Glutamatergic neuron (in vitro differentiated cells): Measurements from ENCODE around the gene E2F3. TPM values are rescaled to one million over a fixed set of nuclear protein-coding genes. Genes with fewer than 3 reads are reported as not detected.

Experiments used
- DNase-seq: peaks from one replicate; pipeline ENCODE4 v3.0.0; 2022
- H3K27ac Mint-ChIP-seq: one replicate; pipeline ENCODE4 v1.8.0; 2020; ENCODE audit warnings: mild to moderate bottlenecking, mixed read lengths, inconsistent platforms; ENCODE audit not compliant: unreplicated experiment
- H3K27me3 Mint-ChIP-seq: one replicate; pipeline ENCODE4 v1.8.0; 2020; ENCODE audit warnings: mild to moderate bottlenecking, moderate library complexity, mixed read lengths, inconsistent platforms; ENCODE audit not compliant: unreplicated experiment
- H3K36me3 Mint-ChIP-seq: one replicate; pipeline ENCODE4 v1.8.0; 2020; ENCODE audit warnings: mild to moderate bottlenecking, mixed read lengths, inconsistent platforms; ENCODE audit not compliant: unreplicated experiment
- H3K4me1 Mint-ChIP-seq: one replicate; pipeline ENCODE4 v1.8.0; 2020; ENCODE audit warnings: mild to moderate bottlenecking, low read depth, mixed read lengths, inconsistent platforms; ENCODE audit not compliant: unreplicated experiment
- H3K4me3 Mint-ChIP-seq: one replicate; pipeline ENCODE4 v1.8.0; 2020; ENCODE audit warnings: mild to moderate bottlenecking, mixed read lengths, inconsistent platforms; ENCODE audit not compliant: unreplicated experiment
- H3K9me3 Mint-ChIP-seq: one replicate; pipeline ENCODE4 v1.8.0; 2020; ENCODE audit warnings: mild to moderate bottlenecking, moderate library complexity, mixed read lengths, inconsistent platforms; ENCODE audit not compliant: unreplicated experiment
- CTCF ChIP-seq: fragments of 200-600 bp; sonication (generic); IDR thresholded peaks from one replicate; pipeline ENCODE4 v1.5.0; 2021; ENCODE audit not compliant: partially characterized antibody, unreplicated experiment
- total RNA-seq: library from RNA; stranded (reverse); fragmentation: NEBNext Ultra II Directional; extraction: Animal tissue kit (Norgen Biotek cat#: 25700); gene quantifications from one replicate; pipeline ENCODE4 v1.2.1, GENCODE V29; 2021; ENCODE audit not compliant: unreplicated experiment

The E2F3 gene
- total RNA-seq, 1 donor from 2014 or later = 10.1 TPM

GRCh38 chr6:20416567-20417345 lies 15.1 kb downstream of the E2F3 start:
- H3K4me1 Mint-ChIP-seq = peaks cover 1% of the 10 kb centered on the region
- H3K27ac Mint-ChIP-seq = no peak overlapping the region
- no peak for TF ChIP-seq CTCF
- H3K27me3 Mint-ChIP-seq = peaks cover 1% of the 10 kb centered on the region
- no peak overlapping the region for H3K4me3 Mint-ChIP-seq
- no peak for DNase-seq
- peaks cover 7% of the 10 kb centered on the region for H3K36me3 Mint-ChIP-seq
- no peaks in the 10 kb centered on the region for H3K9me3 Mint-ChIP-seq

GRCh38 chr6:20417819-20418218 lies 16.1 kb downstream of the E2F3 start:
- no peak for DNase-seq
- H3K27me3 Mint-ChIP-seq = peaks cover 1% of the 10 kb centered on the region
- TF ChIP-seq CTCF = no peak
- no peak overlapping the region for H3K27ac Mint-ChIP-seq
- peaks cover 14% of the 10 kb centered on the region for H3K36me3 Mint-ChIP-seq
- H3K9me3 Mint-ChIP-seq = no peaks in the 10 kb centered on the region
- H3K4me1 Mint-ChIP-seq = peaks cover 1% of the 10 kb centered on the region
- H3K4me3 Mint-ChIP-seq = no peak overlapping the region

- Mint-ChIP-seq H3K36me3 (peaks cover 11% of the 10 kb centered on the region), H3K27ac (no peak overlapping the region), H3K4me3 (no peak overlapping the region)
Observed at GRCh38 chr6:20426177-20427082, 24.8 kb downstream of the E2F3 start.

GRCh38 chr6:20427856-20428255 lies 26.2 kb downstream of the E2F3 start:
- H3K4me3 Mint-ChIP-seq = no peak overlapping the region
- peaks cover 2% of the 10 kb centered on the region for H3K9me3 Mint-ChIP-seq
- H3K36me3 Mint-ChIP-seq = no peaks in the 10 kb centered on the region
- H3K4me1 Mint-ChIP-seq = peaks cover 9% of the 10 kb centered on the region
- H3K27ac Mint-ChIP-seq = no peak overlapping the region
- no peak for TF ChIP-seq CTCF
- DNase-seq = no peak
- peaks cover 2% of the 10 kb centered on the region for H3K27me3 Mint-ChIP-seq

More at GRCh38 chr6:20426177-20427082, 24.8 kb downstream of the E2F3 start:
- Mint-ChIP-seq H3K27me3 (peaks cover under 1% of the 10 kb centered on the region), H3K4me1 (peaks cover 9% of the 10 kb centered on the region), H3K9me3 (no peaks in the 10 kb centered on the region)
- DNase-seq = no peak
- no peak for TF ChIP-seq CTCF
